Endodermal cell (in vitro differentiated cells): Measurements from ENCODE around the gene MVD. TPM values are rescaled to one million over a fixed set of nuclear protein-coding genes. Genes with fewer than 3 reads are reported as not detected.
A peak's percentile ranks its signal among the peaks of the same experiment; 100 is the strongest.

ENCODE experiments used
- DNase-seq: peaks from one replicate; pipeline ENCODE4 v3.0.0-alpha.2; 2017
- H3K27ac ChIP-seq: 2 replicates; pipeline ENCODE4 v1.5.1; 2013; ENCODE audit warnings: mild to moderate bottlenecking, low read depth, low read length, moderate library complexity
- H3K27me3 ChIP-seq: 2 replicates; pipeline ENCODE4 v1.6.1; 2013; ENCODE audit warnings: mild to moderate bottlenecking, low read length, moderate library complexity; ENCODE audit not compliant: insufficient read depth, control insufficient read depth, poor library complexity, severe bottlenecking
- H3K36me3 ChIP-seq: 2 replicates; pipeline ENCODE4 v1.7.0; 2013; ENCODE audit warnings: mild to moderate bottlenecking, low read length, moderate library complexity; ENCODE audit not compliant: control insufficient read depth, insufficient read depth
- H3K4me1 ChIP-seq: one replicate; pipeline ENCODE4 v1.7.0; 2013; ENCODE audit warnings: low read length; ENCODE audit not compliant: control insufficient read depth, insufficient read depth
- H3K4me3 ChIP-seq: 2 replicates; pipeline ENCODE4 v1.5.1; 2013; ENCODE audit warnings: mild to moderate bottlenecking, low read length, moderate library complexity
- H3K9ac ChIP-seq: 2 replicates; pipeline ENCODE4 v1.6.1; 2013; ENCODE audit warnings: mild to moderate bottlenecking, low read length, moderate library complexity; ENCODE audit not compliant: poor library complexity, severe bottlenecking; ENCODE audit errors: extremely low read depth
- H3K9me3 ChIP-seq: 2 replicates; pipeline ENCODE4 v1.6.1; 2013; ENCODE audit warnings: mild to moderate bottlenecking, low read length, moderate library complexity; ENCODE audit not compliant: control insufficient read depth
- H3K27ac Mint-ChIP-seq: 2 replicates; pipeline ENCODE4 v1.8.0; 2020; ENCODE audit warnings: mixed read lengths
- H3K27me3 Mint-ChIP-seq: 2 replicates; pipeline ENCODE4 v1.8.0; 2021; ENCODE audit warnings: mild to moderate bottlenecking, mixed read lengths; ENCODE audit not compliant: insufficient read depth
- H3K36me3 Mint-ChIP-seq: 2 replicates; pipeline ENCODE4 v1.8.0; 2020; ENCODE audit warnings: low read depth, mixed read lengths
- H3K4me1 Mint-ChIP-seq: 2 replicates; pipeline ENCODE4 v1.8.0; 2020; ENCODE audit warnings: mixed read lengths
- H3K4me3 Mint-ChIP-seq: 2 replicates; pipeline ENCODE4 v1.8.0; 2020; ENCODE audit warnings: mild to moderate bottlenecking, moderate library complexity, mixed read lengths
- H3K9me3 Mint-ChIP-seq: 2 replicates; pipeline ENCODE4 v1.8.0; 2020; ENCODE audit warnings: mild to moderate bottlenecking, mixed read lengths
- WGBS, 2 experiments: methylation state at CpG; one replicate each; pipeline versions ENCODE4 v1.1.5 to v1.1.7; 2013; ENCODE audit warnings: missing lambda C conversion rate in 2 of 2, mixed read lengths in 1 of 2; ENCODE audit not compliant: insufficient coverage in 1 of 2, insufficient read length in 1 of 2; 5-methylcytosine and 5-hydroxymethylcytosine counted together
- total RNA-seq, 2 donors: library from RNA; stranded (reverse); fragmentation: NEBNext Ultra II Directional in 1 of 2; extraction: Animal tissue kit (Norgen Biotek cat#: 25700) in 1 of 2; gene quantifications; 2 replicates in 1 of 2; 3 replicates in 1 of 2; pipeline ENCODE4 v1.2.1, GENCODE V29; 2021
- TF ChIP-seq, protein P1 (sequence below): fragments of 200-600 bp; sonication (generic); conservative IDR thresholded peaks from 2 replicates; pipeline ENCODE4 v1.5.0; 2021; ENCODE audit warnings: antibody characterized with exemption, mild to moderate bottlenecking

MVD gene
- total RNA-seq, 2 donors from 2014 or later, result 79.8 to 81.4 TPM

DNA sequence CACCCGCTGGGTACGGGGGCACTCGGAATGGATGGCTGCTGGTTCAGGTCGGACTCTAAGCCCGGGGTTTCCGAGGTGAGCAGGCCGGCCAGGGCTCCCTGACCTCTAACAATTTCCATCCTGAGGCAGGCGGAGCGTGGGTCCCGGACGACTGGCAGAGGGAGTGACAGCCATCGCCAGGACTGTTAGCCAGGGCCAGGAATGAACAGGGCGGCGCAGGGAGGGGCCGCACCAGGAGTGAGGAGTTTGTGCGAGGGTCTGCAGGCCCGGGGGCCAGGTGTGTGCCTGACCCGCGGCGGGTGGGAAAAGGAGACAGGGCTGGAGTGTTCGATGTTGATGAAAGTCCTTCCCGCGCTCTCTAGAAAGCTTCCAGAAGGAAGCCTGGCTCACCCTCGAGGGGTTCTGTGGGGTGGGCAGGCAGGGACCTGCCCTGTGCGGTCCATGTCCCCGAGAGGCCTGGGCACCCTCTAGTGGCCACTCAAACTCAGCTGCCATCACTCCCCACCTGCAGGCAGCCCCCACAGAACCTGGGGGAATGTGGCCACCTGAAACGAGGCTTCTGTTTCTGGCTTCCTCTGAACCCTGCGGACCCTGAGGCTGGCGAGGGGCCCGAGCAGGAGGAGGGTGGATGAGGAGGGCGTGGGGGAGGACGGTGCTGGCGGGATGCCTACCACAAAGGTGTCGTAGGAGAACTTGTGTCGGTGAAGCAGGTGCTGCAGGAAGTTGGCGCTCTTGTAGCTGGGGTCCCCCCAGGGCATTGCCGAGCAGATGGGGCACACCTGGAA is 35.1 kb upstream of the MVD start:
- H3K27me3 Mint-ChIP-seq, result no peaks in the 10 kb centered on the region
- 92% methylated on average over 14 to 37 of the region's 37 CpGs for WGBS, 2 experiments
- H3K27ac Mint-ChIP-seq, result no peak overlapping the region
- H3K9me3 Mint-ChIP-seq, result no peaks in the 10 kb centered on the region
- TF ChIP-seq, protein P1, sequence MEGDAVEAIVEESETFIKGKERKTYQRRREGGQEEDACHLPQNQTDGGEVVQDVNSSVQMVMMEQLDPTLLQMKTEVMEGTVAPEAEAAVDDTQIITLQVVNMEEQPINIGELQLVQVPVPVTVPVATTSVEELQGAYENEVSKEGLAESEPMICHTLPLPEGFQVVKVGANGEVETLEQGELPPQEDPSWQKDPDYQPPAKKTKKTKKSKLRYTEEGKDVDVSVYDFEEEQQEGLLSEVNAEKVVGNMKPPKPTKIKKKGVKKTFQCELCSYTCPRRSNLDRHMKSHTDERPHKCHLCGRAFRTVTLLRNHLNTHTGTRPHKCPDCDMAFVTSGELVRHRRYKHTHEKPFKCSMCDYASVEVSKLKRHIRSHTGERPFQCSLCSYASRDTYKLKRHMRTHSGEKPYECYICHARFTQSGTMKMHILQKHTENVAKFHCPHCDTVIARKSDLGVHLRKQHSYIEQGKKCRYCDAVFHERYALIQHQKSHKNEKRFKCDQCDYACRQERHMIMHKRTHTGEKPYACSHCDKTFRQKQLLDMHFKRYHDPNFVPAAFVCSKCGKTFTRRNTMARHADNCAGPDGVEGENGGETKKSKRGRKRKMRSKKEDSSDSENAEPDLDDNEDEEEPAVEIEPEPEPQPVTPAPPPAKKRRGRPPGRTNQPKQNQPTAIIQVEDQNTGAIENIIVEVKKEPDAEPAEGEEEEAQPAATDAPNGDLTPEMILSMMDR, result peak; percentile 77
- DNase-seq, result peak; percentile 76
- Histone ChIP-seq H3K9me3 (no peaks in the 10 kb centered on the region), H3K4me3 (no peak overlapping the region), H3K9ac (no peak overlapping the region), H3K27ac (no peak overlapping the region), H3K4me1 (no peaks in the 10 kb centered on the region), H3K36me3 (no peaks in the 10 kb centered on the region), H3K27me3 (no peaks in the 10 kb centered on the region)
- H3K4me1 Mint-ChIP-seq, result no peaks in the 10 kb centered on the region
- H3K36me3 Mint-ChIP-seq, result peaks cover 9% of the 10 kb centered on the region
- H3K4me3 Mint-ChIP-seq, result no peak overlapping the region

DNA sequence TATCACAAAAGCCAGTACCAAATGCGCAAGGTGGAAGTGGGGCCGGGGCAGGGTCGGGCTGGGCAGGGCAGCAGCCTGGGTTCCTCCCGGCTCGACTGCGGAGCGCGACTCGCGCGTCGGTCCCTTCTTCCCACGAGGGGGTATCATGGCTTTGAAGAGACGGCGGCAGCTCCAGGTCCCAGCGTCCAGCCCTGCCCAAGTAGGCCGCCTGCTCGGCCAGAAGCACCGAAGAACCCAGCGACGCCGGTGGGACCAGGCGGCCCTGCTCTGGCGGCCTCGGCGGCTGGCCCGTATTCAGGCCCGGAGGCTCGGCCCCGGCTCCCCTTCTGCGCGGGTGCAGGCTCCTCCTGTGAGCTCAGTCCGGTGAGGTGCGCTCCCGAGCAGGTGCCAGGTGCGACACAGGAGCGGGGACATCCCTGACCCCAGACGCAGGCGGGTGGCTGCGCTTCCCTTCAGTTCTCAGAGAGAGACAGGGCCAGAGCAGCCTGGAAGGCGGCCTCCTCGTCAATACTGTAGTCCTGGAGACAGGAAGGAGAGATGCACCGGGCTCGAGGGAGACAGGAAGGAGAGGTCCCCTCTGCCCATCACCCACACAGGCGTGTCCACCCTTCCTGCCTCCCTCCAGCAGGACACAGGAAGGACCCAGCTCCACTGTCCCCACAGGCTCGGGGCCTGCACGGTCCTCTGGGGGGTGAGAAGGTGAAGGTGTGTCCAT is 34.4 kb upstream of the MVD start:
- Histone ChIP-seq H3K36me3 (no peaks in the 10 kb centered on the region), H3K27me3 (no peaks in the 10 kb centered on the region), H3K9me3 (no peaks in the 10 kb centered on the region), H3K9ac (no peak overlapping the region), H3K27ac (no peak overlapping the region), H3K4me1 (no peaks in the 10 kb centered on the region), H3K4me3 (no peak overlapping the region)
- Mint-ChIP-seq H3K36me3 (peaks cover 9% of the 10 kb centered on the region), H3K4me1 (no peaks in the 10 kb centered on the region), H3K27ac (no peak overlapping the region), H3K9me3 (no peaks in the 10 kb centered on the region), H3K27me3 (no peaks in the 10 kb centered on the region), H3K4me3 (no peak overlapping the region)
- WGBS, 2 experiments, result 94 to 96% methylated on average over 38 to 46 of the region's 47 CpGs
- TF ChIP-seq, protein P1, result no peak
- no peak for DNase-seq

DNA sequence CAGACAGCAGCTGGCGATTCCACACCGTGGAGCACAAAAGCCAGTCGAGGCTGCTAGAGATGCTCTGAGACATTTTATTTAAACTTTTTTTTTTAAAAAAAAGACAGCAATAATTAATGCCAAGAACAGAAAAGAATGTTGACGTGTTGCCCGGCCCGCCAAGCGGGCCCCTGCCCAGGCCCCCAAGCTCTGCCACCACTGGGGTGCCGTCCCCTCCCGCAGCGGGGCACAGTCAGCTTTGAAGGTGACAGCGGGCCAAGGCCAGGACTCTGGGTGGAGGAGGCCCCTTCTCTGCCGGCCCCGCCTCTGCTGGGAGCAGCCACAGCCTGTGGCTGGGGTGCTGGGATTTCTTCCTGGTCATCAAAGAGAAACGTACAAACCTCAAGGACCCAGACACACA is 33.5 kb upstream of the MVD start:
- TF ChIP-seq, protein P1, result no peak
- Mint-ChIP-seq H3K9me3 (no peaks in the 10 kb centered on the region), H3K27ac (no peak overlapping the region), H3K36me3 (peaks cover 9% of the 10 kb centered on the region), H3K4me3 (no peak overlapping the region), H3K27me3 (no peaks in the 10 kb centered on the region), H3K4me1 (no peaks in the 10 kb centered on the region)
- no peak overlapping the region for H3K27ac ChIP-seq
- no peaks in the 10 kb centered on the region for H3K9me3 ChIP-seq
- no peaks in the 10 kb centered on the region for H3K27me3 ChIP-seq
- no peak for DNase-seq
- WGBS, 2 experiments, result 92 to 96% methylated on average over 10 to 14 of the region's 14 CpGs
- H3K4me3 ChIP-seq, result no peak overlapping the region
- H3K4me1 ChIP-seq, result no peaks in the 10 kb centered on the region
- H3K9ac ChIP-seq, result no peak overlapping the region
- H3K36me3 ChIP-seq, result no peaks in the 10 kb centered on the region
